ENCODE results near the gene MET.
"Not testable (repeated sequence)": the region's sequence is repeated elsewhere in the genome, so short reads cannot be mapped to it uniquely, and the experiment has no call there.

MET gene

GRCh38 chr7:116812860-116813259 is 140.9 kb downstream of the MET start:
- DNase-seq = no peak

- DNase-seq = not testable (repeated sequence)
These were observed 141.4 kb downstream of the MET start for GRCh38 chr7:116813371-116813770.

GRCh38 chr7:116815041-116815440 is 143.0 kb downstream of the MET start:
- DNase-seq = no peak

GRCh38 chr7:116820149-116820548 is 148.2 kb downstream of the MET start:
- no peak for DNase-seq

GRCh38 chr7:116821647-116822046 is 149.7 kb downstream of the MET start:
- not testable (repeated sequence) for DNase-seq

- no peak for DNase-seq
These were observed 152.5 kb downstream of the MET start for GRCh38 chr7:116824449-116824848.

- DNase-seq = no peak
These were observed 156.3 kb downstream of the MET start for GRCh38 chr7:116828281-116828680.

- DNase-seq = no peak
These were observed 157.0 kb downstream of the MET start for GRCh38 chr7:116829041-116829440.

GRCh38 chr7:116829493-116829892 is 157.5 kb downstream of the MET start:
- DNase-seq = no peak

GRCh38 chr7:116832692-116833091 is 160.7 kb downstream of the MET start:
- no peak for DNase-seq

GRCh38 chr7:116834815-116835504 is 163.0 kb downstream of the MET start:
- no peak for DNase-seq

GRCh38 chr7:116836048-116836447 is 164.1 kb downstream of the MET start:
- DNase-seq = no peak

GRCh38 chr7:116836911-116837310 is 164.9 kb downstream of the MET start:
- no peak for DNase-seq

- no peak for DNase-seq
These were observed 165.6 kb downstream of the MET start for GRCh38 chr7:116837586-116837985.

GRCh38 chr7:116840256-116840655 is 168.3 kb downstream of the MET start:
- DNase-seq = no peak

GRCh38 chr7:116842371-116842770 is 170.4 kb downstream of the MET start:
- DNase-seq = no peak

- no peak for DNase-seq
These were observed 171.4 kb downstream of the MET start for GRCh38 chr7:116843378-116843777.
